HG03342 (cell line): ENCODE measurements around the gene MAP3K10.
"Not testable (repeated sequence)": the region's sequence is repeated elsewhere in the genome, so short reads cannot be mapped to it uniquely, and the experiment has no call there.

Source experiments
- ATAC-seq: cut with Tn5 transposase; IDR thresholded peaks from one replicate; pipeline ENCODE4 v1.9.1; 2021; ENCODE audit warnings: mild to moderate bottlenecking, moderate library complexity; ENCODE audit not compliant: unreplicated experiment

Gene MAP3K10

DNA sequence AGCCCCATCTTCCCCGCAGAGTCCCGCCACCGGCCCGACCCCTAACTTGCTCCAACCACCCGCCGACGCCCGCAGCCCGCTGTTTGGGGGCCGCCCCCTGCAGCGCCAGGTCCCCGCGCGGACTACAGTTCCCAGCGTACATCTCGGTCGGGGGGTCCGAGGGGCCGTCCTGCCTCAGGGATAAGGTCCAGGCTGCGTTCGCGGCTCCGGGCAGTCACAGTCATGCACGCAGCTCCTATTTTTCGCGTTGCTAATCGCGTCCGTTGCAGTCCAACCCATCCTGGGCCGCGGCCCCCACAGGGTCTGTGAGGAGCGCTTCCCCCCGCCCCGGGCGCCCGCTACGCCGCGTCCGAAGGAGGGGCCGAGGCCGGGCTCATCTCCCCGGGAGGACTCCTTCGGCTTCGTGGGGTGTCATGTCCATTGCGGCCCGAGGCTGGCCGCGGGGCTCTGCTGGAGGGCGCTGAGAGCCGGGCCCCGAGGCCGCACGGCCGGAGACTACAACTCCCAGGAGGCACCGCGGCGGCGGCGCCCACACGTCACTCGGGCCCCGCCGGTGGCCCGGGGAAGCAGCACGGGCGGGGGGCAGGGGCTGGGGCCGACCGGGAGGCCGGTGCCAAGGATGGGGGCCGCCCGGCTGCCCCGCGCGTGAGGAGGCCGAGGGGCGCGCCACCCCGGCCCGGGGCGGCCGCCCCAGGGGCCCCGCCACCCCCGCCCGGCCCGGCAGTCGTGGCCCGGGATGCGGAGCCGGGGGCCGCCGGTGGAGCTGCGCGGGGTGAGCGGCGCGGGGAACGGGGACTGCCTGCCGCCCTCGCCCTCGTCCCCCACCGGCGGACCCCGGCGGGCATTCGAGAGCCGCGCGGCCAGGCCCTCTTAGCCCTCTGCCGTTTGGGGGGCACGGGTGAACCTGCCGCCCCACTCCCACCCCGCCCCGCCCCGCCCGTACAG lies at the start of gene MAP3K10:
TSS of gene MAP3K10 (plus strand) at position 536 of the 945 bp plus-strand sequence. CDS start 606 bp downstream, outside the sequence.
- ATAC-seq, result peak; percentile 65

DNA sequence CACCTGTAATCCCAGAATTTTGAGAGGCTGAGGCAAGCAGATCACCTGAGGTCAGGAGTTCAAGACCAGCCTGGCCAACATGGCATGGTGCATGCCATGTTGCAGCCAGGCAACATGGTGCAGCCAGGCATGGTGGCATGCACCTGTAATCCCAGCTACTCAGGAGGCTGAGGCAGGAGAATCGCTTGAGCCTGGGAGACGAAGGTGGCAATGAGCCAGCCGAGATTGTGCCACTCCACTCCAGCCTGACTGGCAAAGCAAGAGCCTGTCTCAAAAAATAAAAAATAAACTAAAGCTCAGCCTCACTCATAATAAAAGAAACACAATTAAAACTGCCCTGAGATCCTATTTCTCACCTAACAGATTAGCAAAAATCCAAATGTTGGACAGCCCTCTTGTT lies 49.7 kb upstream of the MAP3K10 start:
- ATAC-seq, result no peak

DNA sequence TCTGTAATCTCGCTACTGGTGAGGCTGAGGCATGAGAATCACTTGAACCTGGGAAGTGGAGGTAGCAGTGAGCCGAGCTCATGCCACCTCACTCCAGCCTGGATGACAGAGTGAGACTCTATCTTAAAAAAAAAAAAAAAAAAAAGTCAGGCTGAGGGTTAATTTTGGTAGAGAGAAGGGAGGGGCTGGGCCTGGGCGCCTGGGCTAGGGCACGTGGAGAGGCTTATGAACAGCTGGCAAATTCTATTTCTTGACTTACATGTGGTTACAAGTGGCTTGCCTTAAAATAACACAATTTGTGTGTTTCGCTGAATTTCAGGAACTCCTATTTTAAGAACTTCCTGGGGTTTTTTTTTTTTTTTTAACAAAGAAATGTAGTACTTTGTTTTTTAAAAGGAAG lies 47.6 kb upstream of the MAP3K10 start:
- no peak for ATAC-seq

DNA sequence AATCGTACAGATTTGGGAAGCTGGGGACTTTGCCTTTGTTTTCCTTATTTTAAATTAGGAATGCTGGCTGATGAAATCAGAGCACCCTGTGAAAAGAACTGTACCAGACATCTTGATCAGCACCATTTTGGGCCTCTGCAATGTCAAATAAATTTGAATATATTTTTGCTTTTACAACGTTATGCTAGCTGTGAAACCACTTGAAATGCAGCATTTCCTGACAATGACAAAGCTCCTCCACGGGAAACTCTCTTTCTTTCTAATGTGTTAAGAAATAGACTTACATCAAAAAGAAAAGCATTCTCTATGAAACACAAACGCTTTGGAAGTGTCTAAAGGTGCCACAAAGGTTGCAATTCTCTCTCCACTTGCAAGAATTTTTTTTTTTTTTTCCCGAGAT lies 47.1 kb upstream of the MAP3K10 start:
- no peak for ATAC-seq

DNA sequence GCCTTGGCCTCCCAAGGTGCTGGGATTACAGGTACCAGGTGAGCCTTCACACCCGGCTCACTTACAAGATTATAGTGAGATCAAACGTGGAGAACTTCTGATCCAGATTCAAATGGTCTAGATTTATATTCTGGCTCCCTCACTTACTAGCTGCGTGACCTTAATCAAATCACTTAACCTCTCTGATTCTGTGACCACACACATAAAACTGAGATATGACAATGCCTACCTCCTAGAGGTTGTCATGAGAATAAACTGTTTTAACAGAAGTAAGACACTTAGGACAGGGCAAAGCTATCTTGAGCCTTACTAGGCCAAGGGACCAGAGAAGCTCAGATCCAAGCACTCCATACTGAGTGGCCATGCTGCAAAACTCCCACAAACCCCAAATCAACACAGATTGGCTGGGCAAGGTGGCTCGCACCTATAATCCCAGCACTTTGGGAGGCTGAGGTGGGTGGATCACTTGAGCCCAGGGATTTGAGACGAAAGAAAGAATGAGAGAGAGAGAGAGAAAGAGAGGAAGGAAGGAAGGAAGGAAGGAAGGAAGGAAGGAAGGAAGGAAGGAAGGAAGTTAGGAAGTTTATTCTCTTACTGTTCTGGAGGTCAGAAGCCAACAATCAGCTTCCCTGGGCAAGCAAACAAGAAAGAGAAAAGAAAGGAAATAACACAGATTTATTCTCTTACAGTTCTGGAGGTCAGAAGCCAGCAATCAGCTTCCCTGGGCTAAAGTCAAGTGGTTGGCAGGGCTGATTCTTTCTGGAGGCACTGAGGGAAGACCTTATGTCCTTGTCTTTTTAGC lies 46.1 kb upstream of the MAP3K10 start:
- ATAC-seq, result no peak

DNA sequence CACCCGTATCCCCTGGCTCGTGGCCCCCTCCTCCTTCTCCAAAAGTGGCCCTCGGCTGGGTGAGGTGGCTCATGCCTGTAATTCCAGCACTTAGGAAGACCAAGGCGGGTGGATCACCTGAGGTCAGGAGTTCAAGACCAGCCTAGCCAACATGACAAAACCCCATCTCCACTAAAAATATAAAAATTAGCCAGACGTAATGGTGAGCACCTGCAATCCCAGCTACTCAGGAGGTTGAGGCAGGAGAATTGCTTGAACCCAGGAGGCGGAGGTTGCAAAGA lies 45.5 kb upstream of the MAP3K10 start:
- ATAC-seq, result not testable (repeated sequence)

DNA sequence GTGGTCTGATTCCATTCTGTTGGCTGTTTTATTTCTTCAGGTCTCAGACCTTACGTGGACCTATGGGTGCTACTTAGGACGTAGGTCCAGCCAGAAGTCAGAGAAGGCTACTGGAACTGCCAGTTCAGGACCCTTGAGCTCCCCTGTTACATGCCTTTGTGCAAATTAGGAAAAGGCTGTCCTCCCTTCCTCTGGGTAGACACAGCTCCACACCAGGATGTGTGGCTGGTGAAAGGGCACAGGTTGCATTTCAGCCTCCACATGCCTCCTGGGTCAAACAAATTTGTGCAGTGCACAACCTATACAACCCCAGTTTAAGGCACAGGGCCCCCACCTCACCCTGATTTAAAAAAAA lies 43.9 kb upstream of the MAP3K10 start:
- ATAC-seq, result no peak

DNA sequence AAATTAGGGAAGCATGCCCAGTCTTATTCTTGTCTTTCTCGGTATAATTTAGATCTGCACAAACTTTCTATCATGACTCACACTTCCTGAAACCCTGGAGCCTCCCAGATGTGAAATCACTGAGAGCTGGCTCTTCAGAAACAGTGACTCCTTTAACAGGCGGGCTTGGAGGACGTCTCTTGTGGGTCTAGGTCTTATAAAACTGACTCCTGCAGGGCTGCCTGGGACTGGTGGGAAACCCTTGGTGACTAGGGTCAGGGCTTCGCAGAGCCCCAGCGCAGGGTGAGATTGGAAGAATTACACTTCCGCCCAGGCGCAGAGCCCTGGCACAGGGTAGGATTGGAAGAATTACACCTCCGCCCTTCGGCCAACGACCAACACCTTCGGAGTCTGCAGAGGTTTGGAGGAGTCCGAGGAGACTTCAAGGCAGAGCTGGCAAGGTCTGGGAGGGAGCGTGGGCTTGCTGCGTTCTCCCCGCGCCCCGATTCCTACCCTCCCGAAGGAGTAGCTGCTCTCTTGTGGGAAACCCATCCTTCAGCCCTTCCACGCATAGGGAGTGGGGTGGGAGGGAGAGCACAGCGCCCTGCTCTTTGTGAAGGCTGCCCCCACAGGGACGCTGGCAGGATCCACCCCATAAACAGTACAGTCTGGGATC lies 43.4 kb upstream of the MAP3K10 start:
- ATAC-seq, result no peak

DNA sequence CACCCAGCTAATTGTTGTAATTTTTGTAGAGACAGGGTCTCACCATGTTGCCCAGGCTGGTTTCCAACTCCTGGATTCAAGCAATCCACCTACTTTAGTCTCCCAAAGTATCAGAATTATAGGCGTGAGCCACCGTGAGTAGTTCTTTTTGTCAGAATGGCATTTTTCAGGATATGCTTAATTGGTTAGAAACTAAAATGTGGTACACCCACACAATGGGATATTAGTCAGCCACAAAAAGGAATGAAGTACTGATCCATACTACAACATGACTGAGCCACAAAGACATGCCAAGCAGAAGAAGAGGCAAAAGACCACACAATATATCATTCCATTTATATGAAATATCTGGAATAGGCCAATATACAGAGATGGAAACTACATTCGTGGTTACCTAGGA lies 41.7 kb upstream of the MAP3K10 start:
- ATAC-seq, result no peak

DNA sequence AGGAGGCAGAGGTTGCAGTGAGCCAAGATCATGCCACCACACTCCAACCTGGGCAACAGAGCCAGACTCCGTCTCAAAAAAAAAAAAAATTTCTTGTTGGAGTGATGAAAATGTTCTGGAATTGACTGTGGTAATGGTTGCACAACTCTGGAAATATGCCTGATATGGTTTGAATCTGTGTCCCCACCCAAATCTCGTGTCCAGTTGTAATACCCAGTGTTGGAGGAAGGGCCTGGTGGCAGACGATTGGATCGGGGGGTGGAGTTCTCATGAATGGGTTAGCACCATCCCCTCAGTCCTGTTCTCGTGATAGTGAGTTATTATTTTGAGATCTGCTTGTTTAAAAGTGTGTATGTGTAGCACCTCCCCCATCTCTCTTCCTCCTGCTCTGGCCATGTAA lies 41.1 kb upstream of the MAP3K10 start:
- ATAC-seq, result no peak

DNA sequence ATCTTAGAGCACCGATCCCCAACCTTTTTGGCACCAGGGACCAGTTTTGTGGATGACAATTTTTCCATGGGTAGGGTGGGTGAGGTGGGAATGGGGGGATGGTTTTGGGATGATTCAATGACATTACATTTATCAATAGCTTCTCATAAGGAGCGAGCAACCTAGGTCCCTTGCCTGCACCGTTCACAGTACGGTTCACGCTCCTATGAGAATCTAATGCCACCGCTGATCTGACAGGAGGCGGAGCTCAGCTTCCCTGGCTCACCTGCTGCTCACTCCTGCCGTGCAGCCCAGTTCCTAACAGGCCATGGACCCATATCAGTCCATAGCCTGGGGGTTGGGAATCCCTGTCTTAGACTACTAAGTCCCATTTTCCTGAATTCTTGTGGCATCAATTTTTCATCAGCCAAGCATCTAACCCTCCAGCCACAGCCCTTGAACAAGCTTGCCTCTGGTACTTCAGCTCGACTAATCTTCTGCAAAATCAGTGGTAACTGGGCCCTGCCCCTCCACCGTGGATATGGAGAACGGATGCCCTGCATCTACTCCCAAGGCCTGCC lies 37.0 kb upstream of the MAP3K10 start:
- ATAC-seq, result no peak

DNA sequence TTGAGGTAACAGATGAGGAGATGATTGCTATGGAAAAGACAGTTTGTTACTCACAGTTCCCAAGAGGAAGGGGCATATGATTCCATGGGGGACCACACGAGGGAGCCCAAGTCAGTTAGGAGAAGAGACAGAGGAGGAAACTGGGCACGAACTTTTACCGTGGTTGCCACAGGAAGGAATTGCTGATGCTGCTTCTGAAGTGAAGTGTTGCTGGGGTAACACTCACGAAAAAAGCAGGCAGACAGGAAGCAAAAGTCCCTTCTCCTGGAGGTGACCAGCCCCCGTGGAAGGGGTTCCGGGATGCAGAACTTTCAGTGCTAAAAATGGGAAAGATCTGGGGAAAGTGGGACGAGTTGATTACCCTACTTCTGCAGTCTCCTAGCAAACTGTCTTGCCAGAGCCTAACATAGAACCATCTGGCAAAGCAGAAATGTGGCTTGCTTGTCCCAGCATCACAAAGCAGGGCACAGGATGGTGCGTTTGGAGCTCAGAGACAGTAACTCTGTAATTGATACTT lies 35.4 kb upstream of the MAP3K10 start:
- ATAC-seq, result no peak

DNA sequence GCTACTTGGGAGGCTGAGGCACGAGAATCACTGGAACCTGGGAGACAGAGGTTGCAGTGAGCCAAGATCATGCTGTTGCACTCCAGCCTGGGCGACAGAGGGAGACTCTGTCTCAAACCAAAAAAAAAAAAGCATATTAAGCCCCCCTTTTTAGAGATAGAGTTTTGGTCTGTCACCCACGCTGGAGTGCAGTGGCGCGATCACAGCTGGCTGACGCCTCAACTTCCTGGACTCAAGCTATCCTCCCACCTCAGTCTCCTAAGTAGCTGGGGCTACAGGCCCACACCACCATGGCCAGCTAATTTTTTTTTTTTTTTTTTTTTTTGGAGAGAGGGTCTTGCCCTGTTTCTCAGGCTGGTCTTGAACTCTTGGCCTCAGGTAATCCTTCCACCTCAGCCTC lies 34.2 kb upstream of the MAP3K10 start:
- no peak for ATAC-seq

DNA sequence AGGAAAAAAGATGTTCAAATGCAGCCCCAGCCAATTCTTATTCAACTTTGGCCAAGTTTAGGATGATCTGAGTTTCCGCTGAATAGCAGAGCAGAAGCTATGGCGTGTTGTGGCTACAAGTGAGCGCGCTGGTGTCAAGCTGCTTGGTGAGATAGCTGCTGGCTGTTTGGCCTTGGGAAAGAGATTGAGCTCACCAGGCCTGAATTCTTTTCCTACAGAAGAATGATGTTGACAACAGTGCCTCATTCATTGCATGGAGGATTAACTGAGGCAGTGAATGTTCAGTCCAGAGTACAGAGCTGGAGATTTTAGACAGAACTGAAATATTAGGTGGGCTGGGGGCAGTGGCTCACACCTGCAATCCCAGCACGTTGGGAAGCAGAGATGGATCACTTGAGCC lies 31.5 kb upstream of the MAP3K10 start:
- no peak for ATAC-seq

DNA sequence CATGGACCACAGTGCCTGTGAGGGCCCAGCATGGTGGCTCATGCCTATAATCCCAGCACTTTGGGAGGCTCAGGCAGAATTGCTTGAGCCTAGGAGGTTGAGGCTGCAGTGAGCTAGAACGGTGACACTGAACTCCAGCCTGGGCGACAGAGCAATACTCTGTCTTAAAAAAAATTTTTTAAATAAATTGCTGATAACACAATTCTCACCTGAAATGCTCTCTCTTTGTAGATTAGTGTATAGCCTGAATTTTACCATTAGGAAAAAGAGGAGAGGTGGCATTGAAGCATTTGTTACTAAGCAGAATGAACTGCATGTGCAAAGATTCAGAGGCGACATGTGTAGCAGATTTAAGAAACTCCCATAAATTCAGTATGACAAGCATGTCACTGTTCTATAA lies 29.1 kb upstream of the MAP3K10 start:
- no peak for ATAC-seq

DNA sequence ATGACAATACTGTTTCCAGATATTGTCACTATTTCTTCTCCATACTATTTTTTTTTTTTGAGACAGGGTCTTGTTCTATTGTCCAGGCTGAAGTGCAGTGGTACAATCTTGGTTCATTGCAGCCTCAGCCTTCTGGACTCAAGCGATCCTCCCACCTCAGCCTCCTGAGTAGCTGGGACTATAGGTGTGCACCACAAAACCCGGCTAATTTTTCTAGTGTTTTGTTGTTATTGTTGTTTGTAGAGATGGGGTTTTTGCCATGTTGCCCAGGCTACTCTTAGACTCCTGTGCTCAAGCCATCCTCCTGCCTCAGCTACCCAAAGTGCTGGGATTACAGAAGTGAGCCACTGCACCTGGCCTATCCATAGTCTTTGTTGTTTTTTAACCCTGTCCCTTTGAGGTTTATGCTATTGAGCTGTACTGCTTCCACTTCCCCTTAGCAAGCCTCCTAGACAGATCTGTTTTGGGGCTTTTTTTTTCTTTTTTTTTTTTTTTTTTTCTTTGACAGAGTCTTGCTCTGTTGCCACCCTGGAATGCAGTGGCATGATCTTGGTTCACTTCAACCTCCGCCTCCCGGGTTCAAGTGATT lies 27.6 kb upstream of the MAP3K10 start:
- ATAC-seq, result no peak

DNA sequence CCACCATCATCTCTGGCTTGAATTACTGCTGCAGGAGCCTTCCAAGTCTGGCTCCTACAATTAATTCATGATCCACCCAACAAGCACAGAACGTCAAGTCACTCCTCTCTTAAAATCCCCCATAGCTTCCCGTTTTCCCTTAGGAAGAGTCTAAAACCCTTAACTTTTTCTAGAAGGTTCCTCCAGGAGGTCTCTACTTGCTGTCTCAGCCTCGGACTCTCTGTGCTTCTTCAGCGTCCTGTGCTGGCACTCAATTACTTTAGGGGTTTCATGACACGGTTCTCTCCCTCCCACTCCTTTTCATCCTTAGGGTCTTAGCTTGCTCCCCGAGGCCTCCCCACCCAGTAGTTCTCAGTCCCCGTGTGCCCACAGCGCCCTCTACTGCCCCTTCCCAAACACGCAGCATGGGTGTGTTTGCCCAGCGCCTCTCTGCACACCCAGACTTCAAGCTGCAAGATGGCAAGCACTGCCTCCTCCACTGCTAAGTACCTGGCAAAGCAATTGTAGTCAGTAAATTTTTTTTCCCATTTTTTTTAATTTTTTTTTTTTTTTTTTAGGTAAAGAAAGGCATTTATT lies 25.8 kb upstream of the MAP3K10 start:
- no peak for ATAC-seq

DNA sequence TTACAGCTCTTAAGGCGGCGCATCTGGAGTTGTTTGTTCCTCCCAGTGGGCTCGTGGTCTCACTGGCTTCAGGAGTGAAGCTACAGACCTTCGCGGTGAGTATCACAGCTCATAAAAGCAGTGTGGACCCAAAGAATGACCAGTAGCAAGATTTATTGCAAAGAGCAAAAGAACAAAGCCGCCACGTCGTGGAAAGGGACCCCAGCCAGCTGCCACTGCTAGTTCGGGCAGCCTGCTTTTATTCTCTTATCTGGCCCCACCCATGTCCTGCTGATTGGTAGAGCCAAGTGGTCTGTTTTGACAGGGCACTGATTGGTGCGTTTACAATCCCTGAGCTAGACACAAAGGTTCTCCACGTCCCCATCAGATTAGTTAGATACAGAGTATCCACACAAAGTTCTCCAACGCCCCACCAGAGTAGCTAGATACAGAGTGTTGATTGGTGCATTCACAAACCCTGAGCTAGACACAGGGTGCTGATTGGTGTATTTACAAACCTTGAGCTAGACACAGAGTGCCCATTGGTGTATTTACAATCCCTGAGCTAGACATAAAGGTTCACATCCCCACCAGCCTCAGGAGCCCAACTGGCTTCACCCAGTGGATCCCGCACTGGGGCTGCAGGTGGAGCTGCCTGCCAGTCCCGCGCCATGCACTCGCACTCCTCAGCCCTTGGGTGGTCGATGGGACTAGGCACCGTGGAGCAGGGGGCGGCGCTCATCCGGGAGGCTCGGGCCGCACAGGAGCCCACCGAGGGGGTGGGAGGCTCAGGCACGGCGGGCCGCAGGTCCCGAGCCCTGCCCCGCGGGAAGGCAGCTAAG lies 21.5 kb upstream of the MAP3K10 start:
- not testable (repeated sequence) for ATAC-seq

DNA sequence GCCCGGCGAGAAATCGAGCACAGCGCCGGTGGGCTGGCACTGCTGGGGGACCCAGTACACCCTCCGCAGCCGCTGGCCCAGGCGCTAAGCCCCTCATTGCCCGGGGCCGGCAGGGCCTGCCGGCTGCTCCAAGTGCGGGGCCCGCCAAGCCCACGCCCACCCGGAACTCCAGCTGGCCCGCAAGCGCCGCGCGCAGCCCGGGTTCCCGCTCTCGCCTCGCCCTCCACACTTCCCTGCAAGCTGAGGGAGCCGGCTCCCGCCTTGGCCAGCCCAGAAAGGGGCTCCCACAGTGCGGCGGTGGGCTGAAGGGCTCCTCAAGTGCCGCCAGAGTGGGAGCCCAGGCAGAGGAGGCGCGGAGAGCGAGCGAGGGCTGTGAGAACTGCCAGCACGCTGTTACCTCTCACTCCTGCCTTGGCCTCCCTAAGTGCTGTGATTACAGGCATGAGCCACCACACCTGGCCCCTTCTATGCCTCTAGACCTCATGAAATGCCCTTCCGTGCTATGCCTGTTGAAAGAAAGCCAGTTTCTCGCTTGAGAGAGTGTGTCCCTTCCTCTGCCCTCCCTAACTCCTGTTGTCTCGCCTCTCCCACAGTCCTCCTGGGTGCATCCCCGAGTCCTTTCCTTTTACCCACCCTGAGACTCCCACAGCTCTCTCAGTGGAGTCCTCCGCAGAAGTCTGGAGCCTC lies 20.8 kb upstream of the MAP3K10 start:
- not testable (repeated sequence) for ATAC-seq
